NCI-H2196 treated with DMSO at 0.1 percent for 48 hours (cell line): ENCODE data around the gene ATG4C.
"Not testable (repeated sequence)": the region's sequence is repeated elsewhere in the genome, so short reads cannot be mapped to it uniquely, and the experiment has no call there.

Experiments used
- DNase-seq: peaks from one replicate; lab custom pipeline; 2025; ENCODE audit not compliant: unreplicated experiment; lab: John Stamatoyannopoulos, UW

Gene ATG4C, protein sequence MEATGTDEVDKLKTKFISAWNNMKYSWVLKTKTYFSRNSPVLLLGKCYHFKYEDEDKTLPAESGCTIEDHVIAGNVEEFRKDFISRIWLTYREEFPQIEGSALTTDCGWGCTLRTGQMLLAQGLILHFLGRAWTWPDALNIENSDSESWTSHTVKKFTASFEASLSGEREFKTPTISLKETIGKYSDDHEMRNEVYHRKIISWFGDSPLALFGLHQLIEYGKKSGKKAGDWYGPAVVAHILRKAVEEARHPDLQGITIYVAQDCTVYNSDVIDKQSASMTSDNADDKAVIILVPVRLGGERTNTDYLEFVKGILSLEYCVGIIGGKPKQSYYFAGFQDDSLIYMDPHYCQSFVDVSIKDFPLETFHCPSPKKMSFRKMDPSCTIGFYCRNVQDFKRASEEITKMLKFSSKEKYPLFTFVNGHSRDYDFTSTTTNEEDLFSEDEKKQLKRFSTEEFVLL

DNA sequence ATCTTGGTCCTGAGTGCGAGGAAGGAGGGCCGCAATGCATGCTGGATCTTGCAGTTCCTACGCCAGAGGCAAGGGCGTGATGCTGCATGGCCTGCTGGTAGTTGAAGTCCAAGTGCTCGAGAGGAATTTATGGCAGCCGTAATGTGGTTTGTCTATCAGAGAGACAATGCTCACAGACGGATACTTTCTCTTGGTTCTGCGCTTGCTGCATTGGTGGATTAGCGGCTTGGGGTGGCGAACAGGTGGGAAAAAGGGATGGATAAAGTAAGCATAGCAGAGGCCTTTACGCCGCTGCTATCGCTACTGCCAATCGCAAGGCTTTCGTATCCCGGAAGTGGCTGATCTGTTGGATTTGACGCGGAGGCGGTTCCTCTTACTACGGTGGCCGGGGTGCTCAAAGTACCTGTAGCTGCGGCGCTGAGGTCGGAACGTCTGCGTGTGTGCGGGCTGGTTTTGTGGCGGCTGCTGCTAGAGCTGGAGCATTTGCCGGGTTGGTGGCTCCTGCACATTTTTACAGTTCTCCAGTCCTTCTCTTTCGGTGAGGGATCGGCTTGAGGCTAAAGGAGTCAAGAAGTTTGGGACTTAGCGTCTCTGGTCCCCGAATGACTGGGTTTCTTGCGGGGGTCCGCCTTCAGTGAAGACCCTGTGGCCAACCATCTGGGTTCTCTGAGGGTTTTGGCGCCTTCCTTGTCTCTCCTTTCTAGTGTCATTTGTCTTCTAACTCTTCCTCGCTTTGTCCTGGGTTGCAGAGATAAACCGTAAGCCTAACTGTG lies at the start of gene ATG4C:
Gene ATG4C, plus strand, starts transcription at position 397 of the 773 bp plus-strand sequence. CDS start 19,655 bp downstream, outside the sequence.
- DNase-seq: peak; percentile 95

- no peak for DNase-seq
Observed at GRCh38 chr1:62735491-62736171, 48.3 kb upstream of the ATG4C start.

GRCh38 chr1:62740701-62741100 lies 43.2 kb upstream of the ATG4C start:
- DNase-seq: not testable (repeated sequence)

DNA sequence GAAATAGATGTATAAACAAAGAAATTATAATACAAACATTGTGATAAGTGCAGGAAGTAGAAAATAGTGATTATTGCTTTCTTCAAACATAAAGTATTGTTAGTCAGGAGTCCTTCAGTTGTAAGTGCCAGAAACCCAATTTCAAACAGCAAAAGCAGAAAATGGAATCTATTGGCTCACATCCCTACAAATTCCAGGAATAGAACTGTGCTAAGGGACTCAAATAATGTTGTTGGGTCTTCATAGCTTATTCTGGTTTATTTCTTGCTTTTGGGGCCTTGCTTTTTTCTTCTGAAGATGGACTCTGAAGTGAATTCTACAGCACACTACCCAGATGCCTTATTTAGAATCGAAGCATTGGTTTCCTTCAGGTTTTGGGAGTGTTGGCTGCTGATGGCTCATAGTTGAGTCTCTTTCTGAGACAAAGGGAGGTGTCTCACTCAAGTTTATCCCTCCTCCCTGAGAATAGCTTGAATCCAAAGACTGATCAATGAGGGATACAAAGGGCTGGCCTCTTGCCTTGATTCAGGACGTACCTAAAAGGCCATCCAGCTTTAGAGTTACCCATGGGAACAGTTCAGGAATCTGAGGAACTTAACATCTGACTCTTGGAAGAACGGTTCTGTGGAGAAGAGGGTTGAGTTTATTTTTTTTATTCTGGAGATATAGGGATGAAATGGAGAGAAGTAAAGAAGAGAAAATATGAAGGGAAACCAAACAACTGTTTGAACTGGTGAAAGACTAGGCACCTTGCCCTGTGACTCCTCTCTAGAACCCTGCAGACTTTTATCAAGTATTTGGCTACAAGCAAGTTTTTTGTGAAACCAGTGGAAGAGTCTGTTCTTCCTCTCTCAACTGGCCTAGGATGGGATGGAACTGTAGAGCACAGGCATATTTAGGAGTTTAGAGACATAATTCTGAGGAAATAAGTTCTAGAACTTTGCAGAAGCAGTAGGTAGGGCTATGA lies 39.0 kb upstream of the ATG4C start:
- DNase-seq: no peak

DNA sequence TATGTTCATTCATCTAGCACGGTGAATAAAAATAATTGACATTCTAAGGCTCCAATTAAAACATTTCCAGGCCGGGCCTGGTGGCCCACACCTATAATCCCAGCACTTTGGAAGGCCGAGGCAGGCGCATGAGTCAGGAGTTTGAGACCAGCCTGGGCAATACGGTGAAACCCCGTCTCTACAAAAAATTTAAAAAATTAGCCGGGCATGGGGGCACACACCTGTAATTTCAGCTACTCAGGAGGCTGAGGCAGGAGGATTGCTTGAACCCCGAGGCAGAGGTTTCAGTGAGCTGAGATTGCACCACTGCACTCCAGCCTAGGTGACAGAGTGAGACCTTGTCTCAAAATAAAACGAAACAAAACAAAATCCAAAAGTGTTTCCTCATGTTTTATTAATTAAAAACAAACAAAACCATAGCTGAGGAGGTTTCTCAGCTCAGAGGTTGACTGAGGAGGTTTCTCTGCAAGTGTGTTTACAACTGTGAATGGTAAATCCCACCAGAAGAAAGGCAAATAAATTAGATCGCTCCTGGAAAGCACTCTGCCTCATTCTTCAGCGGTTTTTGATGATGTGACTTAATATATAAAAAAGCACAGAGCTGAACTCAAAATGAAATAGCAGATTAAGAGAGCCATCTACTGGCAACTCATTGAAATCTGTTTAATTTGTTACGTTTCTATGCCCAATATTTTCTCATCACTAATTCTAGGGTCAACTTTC lies 37.7 kb upstream of the ATG4C start:
- DNase-seq: peak; percentile 43

- no peak for DNase-seq
Observed at GRCh38 chr1:62746809-62747138, 37.2 kb upstream of the ATG4C start.

- no peak for DNase-seq
Observed at GRCh38 chr1:62753031-62753965, 30.6 kb upstream of the ATG4C start.

GRCh38 chr1:62754938-62755337 lies 29.0 kb upstream of the ATG4C start:
- not testable (repeated sequence) for DNase-seq

GRCh38 chr1:62756255-62756884 lies 27.6 kb upstream of the ATG4C start:
- DNase-seq: not testable (repeated sequence)

- not testable (repeated sequence) for DNase-seq
Observed at GRCh38 chr1:62759232-62759875, 24.6 kb upstream of the ATG4C start.

- not testable (repeated sequence) for DNase-seq
Observed at GRCh38 chr1:62760021-62760782, 23.7 kb upstream of the ATG4C start.

- not testable (repeated sequence) for DNase-seq
Observed at GRCh38 chr1:62761223-62761870, 22.6 kb upstream of the ATG4C start.

- not testable (repeated sequence) for DNase-seq
Observed at GRCh38 chr1:62762027-62762426, 21.9 kb upstream of the ATG4C start.

- no peak for DNase-seq
Observed at GRCh38 chr1:62765981-62766380, 18.0 kb upstream of the ATG4C start.

- not testable (repeated sequence) for DNase-seq
Observed at GRCh38 chr1:62768551-62768950, 15.4 kb upstream of the ATG4C start.

DNA sequence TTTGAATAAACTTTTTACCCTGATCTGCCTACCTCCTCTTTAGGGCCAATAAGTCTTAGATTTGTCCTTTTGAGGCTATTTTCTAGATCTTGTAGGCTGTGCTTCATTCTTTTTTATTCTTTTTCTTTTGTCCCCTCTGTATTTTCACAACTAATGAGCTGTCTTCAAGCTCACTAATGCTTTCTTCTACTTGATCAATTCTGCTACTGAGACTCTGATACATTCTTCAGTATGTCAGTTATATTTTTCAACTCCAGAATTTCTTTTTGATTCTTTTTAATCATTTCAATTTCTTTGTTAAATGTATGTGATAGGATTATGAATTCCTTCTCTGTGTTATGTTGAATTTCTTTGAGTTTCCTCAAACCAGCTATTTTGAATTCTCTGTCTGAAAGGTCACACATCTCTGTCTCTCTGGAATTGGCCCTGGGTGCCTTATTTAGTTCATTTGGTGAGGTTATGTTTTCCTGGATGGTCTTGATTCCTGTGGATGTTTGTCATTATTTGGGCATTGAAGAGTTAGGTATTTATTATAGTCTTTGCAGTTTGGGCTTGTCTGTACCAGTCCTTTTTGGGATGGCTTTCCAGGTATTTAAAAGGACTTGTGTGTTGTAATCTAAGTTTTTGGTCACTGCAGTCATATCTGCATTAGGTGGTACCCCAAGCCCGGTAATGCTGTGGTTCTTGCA lies 11.2 kb upstream of the ATG4C start:
- no peak for DNase-seq
